Germinal center (tissue), 1 donor: Measurements from ENCODE around the gene TUBA1A.
A peak's percentile ranks its signal among the peaks of the same experiment; 100 is the strongest.
"Not testable (repeated sequence)": the region's sequence is repeated elsewhere in the genome, so short reads cannot be mapped to it uniquely, and the experiment has no call there.

Experiments used
- DNase-seq: peaks from one replicate; pipeline ENCODE4 v3.0.0; 2012; ENCODE audit warnings: mixed read lengths, low spot score

Gene TUBA1A

GRCh38 chr12:49188916-49189367 lies at the start of gene TUBA1A:
TSS of gene TUBA1A (minus strand) at chr12:49189080. CDS start at chr12:49188979, 101 bp downstream.
- peak; percentile 93 for DNase-seq

- DNase-seq = no peak
Observed at GRCh38 chr12:49236423-49236822, 47.5 kb upstream of the TUBA1A start.

DNA sequence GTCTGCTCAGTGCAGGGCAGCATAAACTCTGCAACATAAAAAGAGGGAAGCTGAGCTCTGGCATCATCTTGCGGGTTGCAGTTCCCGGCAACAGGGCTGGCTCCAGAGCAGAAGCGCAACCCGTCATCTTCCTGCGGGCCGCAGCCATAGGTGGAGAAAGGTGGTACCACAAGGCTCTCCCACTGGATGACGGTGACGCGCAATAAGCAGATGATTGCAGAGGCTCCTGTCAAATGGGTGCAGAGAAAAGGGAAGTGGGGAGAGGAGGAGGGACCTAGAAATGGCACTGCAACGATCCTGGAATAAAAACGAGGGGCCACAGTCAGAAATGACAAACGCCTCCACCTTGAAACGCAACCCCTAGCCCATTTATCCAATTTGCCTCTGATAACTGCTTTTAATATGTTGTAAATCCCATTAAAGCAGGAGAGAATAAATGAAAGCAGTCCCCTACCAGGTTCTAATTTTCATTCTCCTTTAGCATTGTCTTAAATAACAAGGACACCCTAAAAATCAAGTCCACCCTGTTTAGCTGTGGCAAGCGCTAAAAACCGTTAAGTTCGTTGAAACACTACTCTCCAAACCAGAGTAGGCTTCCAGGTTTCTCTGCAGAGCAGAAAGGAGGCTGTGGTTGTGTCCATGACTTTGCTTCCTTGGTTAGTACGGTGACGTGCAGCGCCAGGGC lies 45.1 kb upstream of the TUBA1A start:
- peak; percentile 25 for DNase-seq

DNA sequence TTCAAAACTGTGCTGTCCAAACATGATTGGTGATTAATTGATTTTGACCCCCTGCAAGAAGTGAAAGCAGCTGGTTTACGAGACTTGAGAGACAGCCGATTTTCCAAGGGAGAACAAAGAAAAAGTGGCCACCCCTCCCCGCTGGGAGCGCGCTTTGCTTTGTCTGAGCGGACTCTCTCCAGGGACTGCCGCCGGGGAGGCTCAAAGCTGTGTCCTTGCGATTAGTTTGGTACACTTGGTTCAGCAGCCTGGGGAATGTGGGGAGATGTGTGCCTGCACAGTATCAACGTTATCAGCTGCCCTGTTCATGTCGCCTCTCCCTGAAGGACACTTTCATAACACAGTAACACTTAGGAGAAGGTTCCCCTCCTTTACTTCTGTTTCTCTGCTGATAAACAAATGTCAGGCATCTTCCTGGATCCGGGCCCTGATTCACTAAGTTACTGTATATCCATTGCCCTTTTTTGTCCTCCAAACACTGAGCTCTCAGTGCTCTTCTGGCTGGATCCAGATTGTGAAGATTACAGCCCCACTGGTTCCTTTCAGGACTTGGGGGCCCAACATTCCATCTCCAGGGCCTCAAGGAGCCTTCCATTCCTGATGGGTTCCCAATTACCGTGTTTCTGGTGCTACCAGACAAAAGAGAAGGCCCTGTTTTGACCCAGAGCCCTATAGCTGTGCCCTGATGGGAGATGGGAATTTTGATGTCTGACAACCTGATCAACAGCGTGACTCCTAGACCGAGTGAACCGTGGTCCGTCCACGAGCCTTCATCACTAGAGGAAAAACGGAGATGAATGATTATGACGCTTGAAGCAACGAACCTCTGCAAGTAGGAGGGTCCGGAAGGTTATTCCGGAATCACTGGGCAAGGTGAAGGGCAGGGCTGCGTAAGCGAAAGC lies 44.3 kb upstream of the TUBA1A start:
- no peak for DNase-seq

GRCh38 chr12:49231878-49232655 lies 43.2 kb upstream of the TUBA1A start:
- no peak for DNase-seq

- DNase-seq = no peak
Observed at GRCh38 chr12:49230805-49231194, 41.9 kb upstream of the TUBA1A start.

DNA sequence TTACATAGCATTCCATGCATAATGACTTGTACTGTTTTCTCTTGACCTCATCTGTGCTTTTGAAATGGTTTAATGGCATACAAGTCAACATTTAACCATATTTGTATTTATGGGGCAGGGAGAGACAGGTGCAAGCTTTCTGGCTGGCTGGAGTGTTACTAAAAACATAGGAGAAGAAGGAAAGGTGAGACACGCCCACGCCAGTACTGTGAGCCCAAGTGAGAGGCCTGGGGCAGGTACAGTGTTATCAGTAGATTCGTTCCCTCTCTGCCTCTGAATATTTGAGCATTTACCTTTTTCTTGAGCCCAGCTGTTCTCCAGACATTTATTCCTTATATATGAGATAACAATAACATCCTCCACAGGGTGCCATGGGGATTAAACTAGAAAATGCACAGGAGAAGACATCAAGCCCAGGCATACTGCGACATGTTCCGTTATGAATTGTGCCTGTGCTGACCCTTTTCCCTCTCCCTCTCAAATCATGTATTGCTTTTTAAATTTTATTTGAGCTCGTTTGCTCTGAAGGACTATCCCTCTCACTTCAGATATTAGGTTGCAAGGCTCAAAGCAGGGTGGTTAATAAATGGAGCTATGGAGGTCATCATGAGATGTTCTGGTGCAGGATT lies 41.4 kb upstream of the TUBA1A start:
- DNase-seq = no peak

DNA sequence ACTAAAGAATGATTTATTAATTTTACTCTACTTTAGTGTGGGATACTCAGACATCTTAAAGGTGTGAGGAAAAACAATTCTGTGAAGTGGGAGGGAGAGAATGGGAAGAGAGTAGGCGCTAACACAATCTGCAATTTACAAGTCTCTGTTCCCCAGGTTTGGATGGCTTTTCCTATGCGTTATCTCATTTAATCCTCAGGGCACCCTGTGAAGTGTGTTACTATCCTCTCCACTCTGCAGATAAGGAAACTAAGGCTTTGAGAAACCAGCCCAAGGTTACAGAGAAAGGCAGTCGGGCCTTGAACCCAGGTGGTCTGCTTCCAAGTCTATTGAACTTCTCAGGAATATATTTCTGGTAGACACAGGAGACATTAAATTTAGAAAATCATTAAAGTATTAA lies 39.8 kb upstream of the TUBA1A start:
- no peak for DNase-seq

DNA sequence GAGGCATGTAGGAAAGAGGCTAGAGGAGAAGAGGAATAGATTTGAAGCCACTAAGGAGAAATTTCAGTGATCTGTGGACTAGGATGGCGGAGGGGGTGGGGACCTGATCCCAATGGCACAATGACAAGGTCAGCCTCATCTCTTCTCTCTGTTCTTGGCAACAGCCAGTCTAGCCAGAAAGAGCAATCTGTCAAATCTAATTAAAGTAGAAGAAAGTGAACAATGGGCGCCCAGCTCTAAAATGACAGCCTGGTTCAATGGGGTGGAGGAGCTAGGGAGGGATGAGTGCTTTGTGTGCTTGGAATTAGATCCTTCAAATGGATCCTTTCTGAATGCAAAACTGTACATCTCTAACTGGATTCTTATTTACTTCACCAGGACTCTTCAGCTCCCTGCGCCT lies 38.8 kb upstream of the TUBA1A start:
- no peak for DNase-seq

GRCh38 chr12:49225576-49226166 lies 36.8 kb upstream of the TUBA1A start:
- DNase-seq = no peak

DNA sequence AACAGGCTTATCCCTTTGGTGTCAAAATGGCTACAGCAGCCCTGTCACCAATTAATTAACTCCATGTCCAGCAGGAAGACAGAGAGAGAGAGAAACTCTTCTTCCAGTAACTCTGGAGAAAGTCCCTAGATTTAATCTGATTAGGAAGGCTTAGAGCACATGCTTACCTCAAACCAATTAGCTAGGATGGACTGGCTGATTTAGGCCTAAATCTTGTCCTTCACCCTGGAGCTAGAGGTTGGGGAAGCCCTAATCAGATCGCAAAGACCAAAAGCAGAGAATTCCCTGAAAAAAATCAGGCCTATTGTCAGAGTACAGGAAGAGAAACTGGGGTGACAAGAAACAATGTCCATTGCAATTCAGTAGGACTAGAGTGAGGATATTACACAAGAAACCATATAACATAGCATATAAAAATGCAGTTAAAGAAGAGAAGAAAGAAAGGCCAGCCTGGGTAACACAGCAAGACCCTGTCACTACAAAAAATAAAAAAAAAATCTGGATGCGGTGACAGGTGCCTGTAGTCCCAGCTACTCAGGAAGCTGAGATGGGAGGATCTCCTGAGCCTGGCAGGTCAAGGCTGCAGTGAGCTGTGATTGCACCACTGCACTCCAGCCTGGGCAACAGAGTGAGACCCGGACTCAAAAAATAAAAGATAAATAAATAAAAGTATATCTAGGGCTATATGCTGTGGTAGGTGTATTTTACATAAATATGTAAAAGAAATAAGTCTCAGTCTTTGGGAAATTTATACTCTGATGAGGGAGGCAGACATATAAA lies 34.9 kb upstream of the TUBA1A start:
- no peak for DNase-seq

DNA sequence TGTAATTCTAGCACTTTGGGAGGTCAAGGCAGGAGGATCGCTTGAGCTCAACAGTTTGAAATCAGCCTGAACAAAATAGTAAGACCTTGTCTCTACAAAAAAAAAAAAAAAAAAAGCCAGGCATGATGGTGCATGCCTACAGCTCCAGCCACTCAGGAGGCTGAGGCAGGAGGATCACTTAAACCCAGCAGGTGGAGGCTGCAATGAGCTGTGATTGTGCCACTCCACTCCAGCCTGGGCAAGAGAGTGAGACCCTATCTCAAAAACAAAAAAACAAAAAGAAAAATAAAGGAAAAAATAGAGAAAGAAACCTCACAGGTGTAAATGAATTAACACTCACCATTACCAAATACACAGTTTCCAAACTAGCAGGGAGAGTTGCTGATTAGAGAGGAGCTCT lies 34.2 kb upstream of the TUBA1A start:
- DNase-seq = no peak

- no peak for DNase-seq
Observed at GRCh38 chr12:49220972-49221371, 32.1 kb upstream of the TUBA1A start.

GRCh38 chr12:49219417-49220026 lies 30.6 kb upstream of the TUBA1A start:
- DNase-seq = no peak

DNA sequence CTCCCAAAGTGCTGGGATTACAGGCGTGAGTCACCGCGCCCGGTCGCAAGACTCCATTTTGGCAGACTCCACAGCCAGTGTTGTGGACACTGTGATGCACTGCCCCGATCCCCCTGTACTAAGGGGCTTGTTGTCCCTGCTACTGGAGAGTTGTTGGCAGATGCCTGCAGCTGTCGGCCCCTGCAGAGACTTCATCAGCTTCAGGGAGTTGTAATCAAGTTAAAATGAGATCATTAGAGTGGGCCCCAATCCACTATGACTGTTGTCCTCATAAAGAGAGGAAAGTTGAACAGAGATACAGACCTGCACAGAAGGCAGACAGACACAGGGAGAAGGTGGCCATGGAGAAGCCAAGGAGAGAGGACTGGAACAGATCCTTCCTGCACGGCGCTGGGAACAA lies 23.7 kb upstream of the TUBA1A start:
- no peak for DNase-seq

- not testable (repeated sequence) for DNase-seq
Observed at GRCh38 chr12:49210703-49211102, 21.8 kb upstream of the TUBA1A start.

GRCh38 chr12:49208676-49209075 lies 19.8 kb upstream of the TUBA1A start:
- DNase-seq = no peak

GRCh38 chr12:49208146-49208545 lies 19.3 kb upstream of the TUBA1A start:
- DNase-seq = no peak

- no peak for DNase-seq
Observed at GRCh38 chr12:49206389-49206788, 17.5 kb upstream of the TUBA1A start.

- no peak for DNase-seq
Observed at GRCh38 chr12:49201595-49202295, 12.9 kb upstream of the TUBA1A start.
